ENCODE results near the gene RNU11.
"Not testable (repeated sequence)": the region's sequence is repeated elsewhere in the genome, so short reads cannot be mapped to it uniquely, and the experiment has no call there.

Gene RNU11

GRCh38 chr1:28656335-28656734, 7.9 kb downstream of the RNU11 start:
- in situ Hi-C loops (cut with MboI; ENCODE audit: low sequenced_read_pairs), result no loop called here

GRCh38 chr1:28663871-28664470, 15.6 kb downstream of the RNU11 start:
- in situ Hi-C loops (cut with MboI; ENCODE audit: low sequenced_read_pairs), result no loop called here

GRCh38 chr1:28666806-28667205, 18.4 kb downstream of the RNU11 start:
- in situ Hi-C loops (cut with MboI; ENCODE audit: low sequenced_read_pairs), result no loop called here

GRCh38 chr1:28668191-28668955, 20.0 kb downstream of the RNU11 start, which contains the start of gene GMEB1:
Gene GMEB1 (plus strand): TSS chr1:28668784. CDS start chr1:28683613, 14,829 bp downstream.
- in situ Hi-C loops (cut with MboI; ENCODE audit: low sequenced_read_pairs), result no loop called here

GRCh38 chr1:28668956-28669723, 20.7 kb downstream of the RNU11 start:
- in situ Hi-C loops (cut with MboI; ENCODE audit: low sequenced_read_pairs), result no loop called here

- in situ Hi-C loops (cut with MboI; ENCODE audit: low sequenced_read_pairs), result no loop called here
Observed at GRCh38 chr1:28671254-28671780, 22.9 kb downstream of the RNU11 start.

- in situ Hi-C loops (cut with MboI; ENCODE audit: low sequenced_read_pairs), result not testable (repeated sequence)
Observed at GRCh38 chr1:28672971-28673370, 24.6 kb downstream of the RNU11 start.

GRCh38 chr1:28675924-28676257, 27.5 kb downstream of the RNU11 start:
- in situ Hi-C loops (cut with MboI; ENCODE audit: low sequenced_read_pairs), result no loop called here

- in situ Hi-C loops (cut with MboI; ENCODE audit: low sequenced_read_pairs), result no loop called here
Observed at GRCh38 chr1:28680151-28680550, 31.8 kb downstream of the RNU11 start.

- in situ Hi-C loops (cut with MboI; ENCODE audit: low sequenced_read_pairs), result no loop called here
Observed at GRCh38 chr1:28682840-28683239, 34.4 kb downstream of the RNU11 start.

GRCh38 chr1:28684937-28685336, 36.5 kb downstream of the RNU11 start:
- in situ Hi-C loops (cut with MboI; ENCODE audit: low sequenced_read_pairs), result no loop called here

- in situ Hi-C loops (cut with MboI; ENCODE audit: low sequenced_read_pairs), result not testable (repeated sequence)
Observed at GRCh38 chr1:28691627-28692026, 43.2 kb downstream of the RNU11 start.
